Measurements from ENCODE around the gene ALOX5. TPM values are rescaled to one million over a fixed set of nuclear protein-coding genes. Genes with fewer than 3 reads are reported as not detected.
"Not testable (repeated sequence)": the region's sequence is repeated elsewhere in the genome, so short reads cannot be mapped to it uniquely, and the experiment has no call there.

Gene ALOX5
- total RNA-seq (2021; ENCODE audit: unreplicated experiment) (6.1 TPM), Bru-seq, nascent RNA (percentile 39 among the genes with signal in this experiment), BruChase-seq, experiment 1, labeled RNA remaining after a 6-hour chase (percentile 25 among the genes with signal in this experiment), BruChase-seq, experiment 2, labeled RNA remaining after a 2-hour chase (percentile 34 among the genes with signal in this experiment)
- polyA plus RNA-seq (2012): 7.5 and 9.9 TPM in 2 replicates
- long read RNA-seq, transcript ALOX5-201 (14 exons, 2,506 nt): major isoform, 5 of 13 reads
- long read RNA-seq, partial matches to known transcripts: 1 of 13 reads
- long read RNA-seq, other reads (novel, unspliced or antisense): 5 of 13 reads

GRCh38 chr10:45373576-45374349 is at the start of gene ALOX5:
TSS of gene ALOX5 (plus strand) at chr10:45374216. CDS start at chr10:45374280, 64 bp downstream.
- Histone ChIP-seq H3K79me2 (ENCODE audit: insufficient read depth, low read length) (no peaks in the 10 kb centered on the region), H3K27me3 (ENCODE audit: insufficient read depth, low read length) (peaks cover 50% of the 10 kb centered on the region), H3K4me3 (replicated peaks in 1 of 2; ENCODE audit: low read depth in 1 of 2, low read length in 2 of 2) (peak within 1 kb of the TSS; percentile 43 to 59), H4K20me1 (ENCODE audit: insufficient read depth) (no peaks in the 10 kb centered on the region), H3K36me3 (ENCODE audit: control insufficient read depth in 1 of 2, insufficient read depth in 2 of 2, low read length in 2 of 2) (no peaks in the 10 kb centered on the region), H3K9ac (ENCODE audit: low read length) (peak within 1 kb of the TSS; percentile 24; the same call in 1 of the 2 replicates), H3K9me2 (ENCODE audit: insufficient read depth) (no peaks in the 10 kb centered on the region), H3K27ac (ENCODE audit: low read depth, low read length) (peak within 1 kb of the TSS; percentile 41; the same call in 1 of the 2 replicates), H2AFZ (ENCODE audit: low read depth, low read length, poor library complexity, severe bottlenecking) (peak within 1 kb of the TSS; percentile 67), H3K4me1 (ENCODE audit: control insufficient read depth in 1 of 2, insufficient read depth in 2 of 2, low read length in 2 of 2) (peaks cover 14 to 37% of the 10 kb centered on the region in 2 experiments; a peak in 3 of 4 replicates), H3K9me3 (ENCODE audit: control insufficient read depth in 1 of 2, insufficient read depth in 1 of 2, low read depth in 1 of 2, low read length in 2 of 2) (no peaks in the 10 kb centered on the region), H3K4me2 (ENCODE audit: low read length) (peak within 1 kb of the TSS; percentile 92)
- ChIA-PET POLR2A (no interaction called here), CTCF (no interaction called here), RAD21 (ENCODE audit: low non-redundant PET in 1 of 2, low total read pairs in 2 of 2, uncharacterized antibody in 2 of 2, unreplicated experiment in 2 of 2) (no interaction called here)
- DNase-seq (ENCODE audit: low read depth, low spot score) (no peak), ATAC-seq (peak; percentile 76)
- intact Hi-C loops (cut with micrococcal nuclease): no loop called here
- no peak for TF ChIP-seq CBX3 (IDR thresholded peaks at IDR 0.05; ENCODE audit: low read depth)
- TF ChIP-seq EGR1 (IDR thresholded peaks at IDR 0.05; ENCODE audit: low read depth): peak; percentile 44
- no TSS peak for BruUV-seq (replicated peaks)

GRCh38 chr10:45325116-45325515 is 48.9 kb upstream of the ALOX5 start:
- Histone ChIP-seq H3K4me2 (ENCODE audit: low read length) (no peak overlapping the region), H3K4me3 (replicated peaks in 1 of 2; ENCODE audit: low read depth in 1 of 2, low read length in 2 of 2) (no peak overlapping the region), H3K9ac (ENCODE audit: low read length) (no peak overlapping the region), H4K20me1 (ENCODE audit: insufficient read depth) (no peaks in the 10 kb centered on the region), H2AFZ (ENCODE audit: low read depth, low read length, poor library complexity, severe bottlenecking) (no peak overlapping the region), H3K27me3 (ENCODE audit: insufficient read depth, low read length) (no peaks in the 10 kb centered on the region), H3K27ac (ENCODE audit: low read depth, low read length) (no peak overlapping the region), H3K9me3 (ENCODE audit: control insufficient read depth in 1 of 2, insufficient read depth in 1 of 2, low read depth in 1 of 2, low read length in 2 of 2) (no peaks in the 10 kb centered on the region), H3K79me2 (ENCODE audit: insufficient read depth, low read length) (no peaks in the 10 kb centered on the region), H3K4me1 (ENCODE audit: control insufficient read depth in 1 of 2, insufficient read depth in 2 of 2, low read length in 2 of 2) (no peaks in the 10 kb centered on the region), H3K36me3 (ENCODE audit: control insufficient read depth in 1 of 2, insufficient read depth in 2 of 2, low read length in 2 of 2) (no peaks in the 10 kb centered on the region), H3K9me2 (ENCODE audit: insufficient read depth) (no peaks in the 10 kb centered on the region)
- POLR2A ChIA-PET: no interaction called here
- intact Hi-C loops (cut with micrococcal nuclease): no loop called here
- ATAC-seq (no peak), DNase-seq (ENCODE audit: low read depth, low spot score) (no peak)
- RAD21 ChIA-PET (ENCODE audit: low non-redundant PET in 1 of 2, low total read pairs in 2 of 2, uncharacterized antibody in 2 of 2, unreplicated experiment in 2 of 2): no interaction called here
- TF ChIP-seq ZNF274 (IDR thresholded peaks at IDR 0.05; ENCODE audit: low read depth, low read length) (no peak), TCF7L2 (IDR thresholded peaks at IDR 0.05; ENCODE audit: borderline replicate concordance, extremely low read depth, insufficient read depth, insufficient read length) (no peak), ELF1 (IDR thresholded peaks at IDR 0.05; ENCODE audit: borderline replicate concordance, low read depth) (no peak), FOSL1 (IDR thresholded peaks at IDR 0.05; ENCODE audit: low read depth) (no peak), JUND (IDR thresholded peaks at IDR 0.05) (no peak), SRF (IDR thresholded peaks at IDR 0.05; ENCODE audit: low read depth) (no peak), SP1 (IDR thresholded peaks at IDR 0.05; ENCODE audit: low read depth) (no peak), POLR2AphosphoS5 (IDR thresholded peaks at IDR 0.05; ENCODE audit: low read depth, low read length) (no peak), EGR1 (IDR thresholded peaks at IDR 0.05; ENCODE audit: low read depth) (no peak), EZH2phosphoT487 (IDR thresholded peaks at IDR 0.05; ENCODE audit: borderline replicate concordance) (no peak)
- no TSS peak for BruUV-seq (replicated peaks)
- CTCF ChIA-PET: no interaction called here

- H3K9me2 ChIP-seq (ENCODE audit: insufficient read depth); BruUV-seq (replicated peaks); ATAC-seq; H2AFZ ChIP-seq (ENCODE audit: low read depth, low read length, poor library complexity, severe bottlenecking); H3K9me3 ChIP-seq (ENCODE audit: control insufficient read depth in 1 of 2, insufficient read depth in 1 of 2, low read depth in 1 of 2, low read length in 2 of 2); H3K27ac ChIP-seq (ENCODE audit: low read depth, low read length); H4K20me1 ChIP-seq (ENCODE audit: insufficient read depth); RAD21 ChIA-PET (ENCODE audit: low non-redundant PET in 1 of 2, low total read pairs in 2 of 2, uncharacterized antibody in 2 of 2, unreplicated experiment in 2 of 2); intact Hi-C loops (cut with micrococcal nuclease); H3K4me3 ChIP-seq (replicated peaks in 1 of 2; ENCODE audit: low read depth in 1 of 2, low read length in 2 of 2); POLR2A ChIA-PET; DNase-seq (ENCODE audit: low read depth, low spot score); H3K27me3 ChIP-seq (ENCODE audit: insufficient read depth, low read length); H3K79me2 ChIP-seq (ENCODE audit: insufficient read depth, low read length); H3K9ac ChIP-seq (ENCODE audit: low read length); CTCF ChIA-PET; H3K36me3 ChIP-seq (ENCODE audit: control insufficient read depth in 1 of 2, insufficient read depth in 2 of 2, low read length in 2 of 2); H3K4me1 ChIP-seq (ENCODE audit: control insufficient read depth in 1 of 2, insufficient read depth in 2 of 2, low read length in 2 of 2); H3K4me2 ChIP-seq (ENCODE audit: low read length): not testable (repeated sequence)
These were observed 47.2 kb upstream of the ALOX5 start for GRCh38 chr10:45326864-45327263.

Data from HCT116 (cell line).